Measurements from ENCODE around the gene SENP1. TPM values are rescaled to one million over a fixed set of nuclear protein-coding genes. Genes with fewer than 3 reads are reported as not detected.

The SENP1 gene
- total RNA-seq, 4 donors from 2014 or later, result 2.2 to 20.3 (median 10.5) TPM

DNA sequence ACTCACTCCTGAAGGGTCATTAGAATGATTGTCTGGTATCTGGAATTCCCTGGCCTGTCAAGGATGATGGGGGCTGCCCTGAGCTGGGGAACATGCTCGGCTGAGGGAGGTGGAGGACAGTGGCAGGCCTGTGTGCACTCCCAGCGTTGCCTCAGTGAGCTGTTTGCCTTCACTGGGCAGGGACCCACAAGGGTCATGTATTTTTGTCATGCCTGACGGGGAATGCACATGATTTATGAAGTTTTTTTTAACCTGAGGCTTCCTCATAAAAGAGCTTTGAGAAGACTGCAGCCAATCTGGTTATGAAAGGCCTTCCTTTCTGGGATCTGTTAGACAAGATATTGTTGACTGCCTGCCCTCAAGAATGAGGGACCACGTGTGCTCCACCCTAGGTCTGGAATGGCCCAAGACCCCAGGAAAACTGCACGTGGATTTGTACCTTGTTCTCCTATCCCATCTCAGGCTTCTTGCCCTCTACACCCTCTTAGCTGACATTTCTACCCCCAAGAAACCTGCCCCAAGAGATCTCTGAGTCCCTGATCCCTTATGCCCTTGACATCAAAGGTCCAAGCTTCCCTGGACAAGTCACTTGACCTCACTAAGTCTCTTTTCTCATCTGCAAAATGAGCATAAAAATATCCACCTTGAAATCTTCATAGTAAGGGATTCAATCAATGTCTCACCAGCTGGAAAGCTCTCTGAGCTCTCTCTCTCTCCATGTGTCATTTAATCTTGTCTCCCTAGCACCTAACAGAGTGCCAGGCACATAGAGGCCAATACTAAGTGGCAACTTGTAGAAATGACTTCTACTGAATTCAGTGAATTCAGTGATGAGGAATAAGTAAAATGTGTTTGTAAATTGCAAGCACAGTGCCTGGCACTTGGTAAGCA lies 77.1 kb downstream of the SENP1 start:
- Histone ChIP-seq H3K27me3 (no peaks in the 10 kb centered on the region), H3K27ac (no peak overlapping the region), H3K9me3 (no peaks in the 10 kb centered on the region), H3K36me3 (no peaks in the 10 kb centered on the region), H3K4me3 (no peak overlapping the region), H3K4me1 (peaks cover 0 to 8% (median 4%) of the 10 kb centered on the region in 4 donors)
- no peak for DNase-seq
- TF ChIP-seq POLR2AphosphoS5 (IDR thresholded peaks at IDR 0.05), result no peak
- TF ChIP-seq CTCF (IDR thresholded peaks at IDR 0.05), result no peak
- TF ChIP-seq POLR2A (IDR thresholded peaks at IDR 0.05), result no peak
- in situ Hi-C loops (cut with MboI; ENCODE audit: low pct_ligation_motif_present in 1 of 4, low pct_unique_long_range_greater_than_20kb in 1 of 4, low sequenced_read_pairs in 3 of 4), result no loop called here
- WGBS, 2 donors (ENCODE audit: low coverage in 1 of 2), result 44% methylated on average over 5 of the region's 5 CpGs; no CpG with 5 or more reads in 1 of the 2 donors
- intact Hi-C loops (cut with DNase I; ENCODE audit: low total_unique reads), result no loop called here

DNA sequence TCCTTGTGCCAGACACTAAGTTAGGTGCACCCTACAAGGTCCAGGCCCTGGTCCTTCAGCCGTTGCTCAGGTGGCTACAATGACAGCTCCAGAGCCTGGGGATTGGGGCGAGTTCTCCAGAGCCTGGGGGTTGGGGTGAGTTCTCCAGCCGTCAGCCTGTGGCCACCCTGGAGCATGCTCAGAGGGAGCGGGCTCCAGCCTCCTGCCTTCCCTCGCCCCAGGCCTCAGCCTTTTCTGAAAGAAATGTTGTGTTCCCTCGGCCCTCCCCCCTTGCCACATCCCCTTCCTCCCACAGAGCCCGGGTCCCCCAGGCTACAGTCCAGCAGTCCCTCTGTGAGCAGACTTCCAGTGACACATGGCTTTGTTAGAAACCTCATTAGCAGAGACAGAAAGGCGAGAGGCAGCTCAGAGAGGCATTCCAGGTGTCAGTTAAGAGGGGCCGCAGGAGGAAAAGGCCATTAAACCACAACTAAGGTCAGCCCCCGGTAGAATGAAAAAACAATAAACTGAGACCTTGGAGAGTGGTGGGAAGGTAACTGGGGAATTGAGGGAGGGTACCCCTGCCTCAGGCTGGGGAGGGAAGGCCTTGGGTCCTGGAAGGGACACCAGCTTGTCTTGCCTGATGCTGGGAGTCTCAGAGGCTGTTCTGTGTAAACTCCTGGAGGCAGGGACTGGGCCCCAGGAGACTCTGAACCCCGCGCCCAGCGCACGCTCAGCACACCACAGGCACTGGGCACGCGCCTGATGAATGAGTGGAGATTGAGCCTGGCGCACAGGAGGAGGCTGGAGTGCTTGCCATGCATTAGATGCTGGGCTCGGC lies 78.5 kb downstream of the SENP1 start:
- Histone ChIP-seq H3K4me3 (no peak overlapping the region), H3K27me3 (no peaks in the 10 kb centered on the region), H3K27ac (no peak overlapping the region), H3K4me1 (peaks cover 0 to 13% (median 8%) of the 10 kb centered on the region in 4 donors), H3K36me3 (no peaks in the 10 kb centered on the region), H3K9me3 (no peaks in the 10 kb centered on the region)
- intact Hi-C loops (cut with DNase I; ENCODE audit: low total_unique reads), result no loop called here
- DNase-seq, result no peak
- in situ Hi-C loops (cut with MboI; ENCODE audit: low pct_ligation_motif_present in 1 of 4, low pct_unique_long_range_greater_than_20kb in 1 of 4, low sequenced_read_pairs in 3 of 4), result no loop called here
- 72 to 83% methylated on average over 3 to 18 of the region's 18 CpGs for WGBS, 2 donors (ENCODE audit: low coverage in 1 of 2)
- TF ChIP-seq EP300 (IDR thresholded peaks at IDR 0.05; ENCODE audit: low read depth), result no peak
- no peak for TF ChIP-seq POLR2A (IDR thresholded peaks at IDR 0.05)
- no peak for TF ChIP-seq CTCF (IDR thresholded peaks at IDR 0.05)
- TF ChIP-seq POLR2AphosphoS5 (IDR thresholded peaks at IDR 0.05), result no peak

- no peaks in the 10 kb centered on the region for H3K36me3 ChIP-seq
- H3K9me3 ChIP-seq, result no peaks in the 10 kb centered on the region
- peaks cover 8% of the 10 kb centered on the region for H3K27me3 ChIP-seq
- WGBS, 2 donors (ENCODE audit: low coverage in 1 of 2), result 78 to 79% methylated on average over 4 to 7 of the region's 7 CpGs
- H3K27ac ChIP-seq, result no peak overlapping the region
- H3K4me3 ChIP-seq, result no peak overlapping the region
- intact Hi-C loops (cut with DNase I; ENCODE audit: low total_unique reads) (no loop called here), in situ Hi-C loops (cut with MboI; ENCODE audit: low pct_ligation_motif_present in 1 of 4, low pct_unique_long_range_greater_than_20kb in 1 of 4, low sequenced_read_pairs in 3 of 4) (no loop called here)
- no peak for DNase-seq
- peaks cover 0 to 20% (median 13%) of the 10 kb centered on the region in 4 donors for H3K4me1 ChIP-seq
- no peak for TF ChIP-seq CTCF (IDR thresholded peaks at IDR 0.05)
- TF ChIP-seq EP300 (IDR thresholded peaks at IDR 0.05; ENCODE audit: low read depth), result no peak
- TF ChIP-seq POLR2AphosphoS5 (IDR thresholded peaks at IDR 0.05), result no peak
- TF ChIP-seq POLR2A (IDR thresholded peaks at IDR 0.05), result no peak
These were observed 79.6 kb downstream of the SENP1 start for GRCh38 chr12:48026060-48026827.
